Measurements from ENCODE around the gene PRKCA.

PRKCA gene

GRCh38 chr17:66381701-66382362, 79.4 kb downstream of the PRKCA start:
- Histone ChIP-seq H3K27ac (ENCODE audit: low read length) (no peak overlapping the region), H3K4me3 (ENCODE audit: low read length) (no peak overlapping the region), H3K9me3 (ENCODE audit: control insufficient read depth, insufficient read depth, low read length) (no peaks in the 10 kb centered on the region), H3K36me3 (ENCODE audit: control insufficient read depth, insufficient read depth, low read length) (no peaks in the 10 kb centered on the region), H3K4me1 (ENCODE audit: control insufficient read depth, insufficient read depth, low read length) (peaks cover under 1% of the 10 kb centered on the region; the same call in 1 of the 2 replicates), H3K27me3 (ENCODE audit: control insufficient read depth, insufficient read depth, low read length) (no peaks in the 10 kb centered on the region)
- DNase-seq (ENCODE audit: low read depth, low spot score): no peak
- no CpG with 5 or more reads among the region's 4 CpGs for WGBS (ENCODE audit: insufficient coverage, insufficient read length)

- DNase-seq (ENCODE audit: low read depth, low spot score): no peak
- no peaks in the 10 kb centered on the region for H3K9me3 ChIP-seq (ENCODE audit: control insufficient read depth, insufficient read depth, low read length)
- H3K27me3 ChIP-seq (ENCODE audit: control insufficient read depth, insufficient read depth, low read length): no peaks in the 10 kb centered on the region
- H3K36me3 ChIP-seq (ENCODE audit: control insufficient read depth, insufficient read depth, low read length): no peaks in the 10 kb centered on the region
- H3K27ac ChIP-seq (ENCODE audit: low read length): no peak overlapping the region
- no CpG with 5 or more reads among the region's 4 CpGs for WGBS (ENCODE audit: insufficient coverage, insufficient read length)
- H3K4me1 ChIP-seq (ENCODE audit: control insufficient read depth, insufficient read depth, low read length): peaks cover 4% of the 10 kb centered on the region; the same call in 1 of the 2 replicates
- no peak overlapping the region for H3K4me3 ChIP-seq (ENCODE audit: low read length)
Observed at GRCh38 chr17:66383333-66383732, 80.9 kb downstream of the PRKCA start.

GRCh38 chr17:66386498-66387351, 84.3 kb downstream of the PRKCA start:
- no peaks in the 10 kb centered on the region for H3K27me3 ChIP-seq (ENCODE audit: control insufficient read depth, insufficient read depth, low read length)
- H3K27ac ChIP-seq (ENCODE audit: low read length): no peak overlapping the region
- no peaks in the 10 kb centered on the region for H3K9me3 ChIP-seq (ENCODE audit: control insufficient read depth, insufficient read depth, low read length)
- whole genome bisulfite sequencing (ENCODE audit: insufficient coverage, insufficient read length): no CpG with 5 or more reads among the region's 2 CpGs
- no peak overlapping the region for H3K4me3 ChIP-seq (ENCODE audit: low read length)
- no peak for DNase-seq (ENCODE audit: low read depth, low spot score)
- peaks cover 4% of the 10 kb centered on the region; the same call in 1 of the 2 replicates for H3K4me1 ChIP-seq (ENCODE audit: control insufficient read depth, insufficient read depth, low read length)
- H3K36me3 ChIP-seq (ENCODE audit: control insufficient read depth, insufficient read depth, low read length): no peaks in the 10 kb centered on the region; the same call in 1 of the 2 replicates

- no peak for DNase-seq (ENCODE audit: low read depth, low spot score)
- Histone ChIP-seq H3K36me3 (ENCODE audit: control insufficient read depth, insufficient read depth, low read length) (no peaks in the 10 kb centered on the region; the same call in 1 of the 2 replicates), H3K4me3 (ENCODE audit: low read length) (no peak overlapping the region), H3K27me3 (ENCODE audit: control insufficient read depth, insufficient read depth, low read length) (no peaks in the 10 kb centered on the region), H3K9me3 (ENCODE audit: control insufficient read depth, insufficient read depth, low read length) (no peaks in the 10 kb centered on the region), H3K4me1 (ENCODE audit: control insufficient read depth, insufficient read depth, low read length) (peaks cover 4% of the 10 kb centered on the region; the same call in 1 of the 2 replicates), H3K27ac (ENCODE audit: low read length) (no peak overlapping the region)
- WGBS (ENCODE audit: insufficient coverage, insufficient read length): no CpG with 5 or more reads among the region's 7 CpGs
Observed at GRCh38 chr17:66387392-66387981, 85.1 kb downstream of the PRKCA start.

GRCh38 chr17:66392783-66393437, 90.5 kb downstream of the PRKCA start:
- no peaks in the 10 kb centered on the region for H3K27me3 ChIP-seq (ENCODE audit: control insufficient read depth, insufficient read depth, low read length)
- DNase-seq (ENCODE audit: low read depth, low spot score): no peak
- WGBS (ENCODE audit: insufficient coverage, insufficient read length): no CpG with 5 or more reads among the region's 7 CpGs
- no peaks in the 10 kb centered on the region; the same call in 1 of the 2 replicates for H3K36me3 ChIP-seq (ENCODE audit: control insufficient read depth, insufficient read depth, low read length)
- H3K4me3 ChIP-seq (ENCODE audit: low read length): no peak overlapping the region
- H3K4me1 ChIP-seq (ENCODE audit: control insufficient read depth, insufficient read depth, low read length): no peaks in the 10 kb centered on the region
- no peak overlapping the region for H3K27ac ChIP-seq (ENCODE audit: low read length)
- no peaks in the 10 kb centered on the region for H3K9me3 ChIP-seq (ENCODE audit: control insufficient read depth, insufficient read depth, low read length)

GRCh38 chr17:66395961-66396360, 93.5 kb downstream of the PRKCA start:
- Histone ChIP-seq H3K4me1 (ENCODE audit: control insufficient read depth, insufficient read depth, low read length) (no peaks in the 10 kb centered on the region), H3K36me3 (ENCODE audit: control insufficient read depth, insufficient read depth, low read length) (no peaks in the 10 kb centered on the region; the same call in 1 of the 2 replicates), H3K4me3 (ENCODE audit: low read length) (no peak overlapping the region), H3K9me3 (ENCODE audit: control insufficient read depth, insufficient read depth, low read length) (no peaks in the 10 kb centered on the region), H3K27me3 (ENCODE audit: control insufficient read depth, insufficient read depth, low read length) (no peaks in the 10 kb centered on the region), H3K27ac (ENCODE audit: low read length) (no peak overlapping the region)
- DNase-seq (ENCODE audit: low read depth, low spot score): no peak

GRCh38 chr17:66397486-66397885, 95.1 kb downstream of the PRKCA start:
- DNase-seq (ENCODE audit: low read depth, low spot score): no peak
- no peaks in the 10 kb centered on the region for H3K36me3 ChIP-seq (ENCODE audit: control insufficient read depth, insufficient read depth, low read length)
- H3K27ac ChIP-seq (ENCODE audit: low read length): no peak overlapping the region
- no peak overlapping the region for H3K4me3 ChIP-seq (ENCODE audit: low read length)
- WGBS (ENCODE audit: insufficient coverage, insufficient read length): no CpG with 5 or more reads among the region's 3 CpGs
- H3K4me1 ChIP-seq (ENCODE audit: control insufficient read depth, insufficient read depth, low read length): no peaks in the 10 kb centered on the region
- no peaks in the 10 kb centered on the region for H3K9me3 ChIP-seq (ENCODE audit: control insufficient read depth, insufficient read depth, low read length)
- H3K27me3 ChIP-seq (ENCODE audit: control insufficient read depth, insufficient read depth, low read length): no peaks in the 10 kb centered on the region

- no CpG with 5 or more reads among the region's 4 CpGs for WGBS (ENCODE audit: insufficient coverage, insufficient read length)
- no peaks in the 10 kb centered on the region for H3K4me1 ChIP-seq (ENCODE audit: control insufficient read depth, insufficient read depth, low read length)
- H3K4me3 ChIP-seq (ENCODE audit: low read length): no peak overlapping the region
- H3K27ac ChIP-seq (ENCODE audit: low read length): no peak overlapping the region
- no peak for DNase-seq (ENCODE audit: low read depth, low spot score)
- no peaks in the 10 kb centered on the region for H3K36me3 ChIP-seq (ENCODE audit: control insufficient read depth, insufficient read depth, low read length)
- H3K27me3 ChIP-seq (ENCODE audit: control insufficient read depth, insufficient read depth, low read length): no peaks in the 10 kb centered on the region
- H3K9me3 ChIP-seq (ENCODE audit: control insufficient read depth, insufficient read depth, low read length): no peaks in the 10 kb centered on the region
Observed at GRCh38 chr17:66398059-66398458, 95.6 kb downstream of the PRKCA start.

- H3K27me3 ChIP-seq (ENCODE audit: control insufficient read depth, insufficient read depth, low read length): no peaks in the 10 kb centered on the region
- no CpG with 5 or more reads among the region's 8 CpGs for WGBS (ENCODE audit: insufficient coverage, insufficient read length)
- no peak overlapping the region for H3K4me3 ChIP-seq (ENCODE audit: low read length)
- no peak overlapping the region for H3K27ac ChIP-seq (ENCODE audit: low read length)
- DNase-seq (ENCODE audit: low read depth, low spot score): no peak
- no peaks in the 10 kb centered on the region for H3K4me1 ChIP-seq (ENCODE audit: control insufficient read depth, insufficient read depth, low read length)
- H3K9me3 ChIP-seq (ENCODE audit: control insufficient read depth, insufficient read depth, low read length): no peaks in the 10 kb centered on the region
- no peaks in the 10 kb centered on the region for H3K36me3 ChIP-seq (ENCODE audit: control insufficient read depth, insufficient read depth, low read length)
Observed at GRCh38 chr17:66398617-66399016, 96.2 kb downstream of the PRKCA start.

GRCh38 chr17:66399441-66399840, 97.0 kb downstream of the PRKCA start:
- H3K36me3 ChIP-seq (ENCODE audit: control insufficient read depth, insufficient read depth, low read length): no peaks in the 10 kb centered on the region
- H3K27ac ChIP-seq (ENCODE audit: low read length): no peak overlapping the region
- WGBS (ENCODE audit: insufficient coverage, insufficient read length): no CpG with 5 or more reads among the region's 3 CpGs
- H3K4me1 ChIP-seq (ENCODE audit: control insufficient read depth, insufficient read depth, low read length): peaks cover 2% of the 10 kb centered on the region; the same call in 1 of the 2 replicates
- DNase-seq (ENCODE audit: low read depth, low spot score): no peak
- H3K4me3 ChIP-seq (ENCODE audit: low read length): no peak overlapping the region
- no peaks in the 10 kb centered on the region for H3K27me3 ChIP-seq (ENCODE audit: control insufficient read depth, insufficient read depth, low read length)
- H3K9me3 ChIP-seq (ENCODE audit: control insufficient read depth, insufficient read depth, low read length): no peaks in the 10 kb centered on the region

All from iPS DF 6.9 (cell line).